HG03280 (cell line): ENCODE measurements around the gene COPZ2.
"Not testable (repeated sequence)": the region's sequence is repeated elsewhere in the genome, so short reads cannot be mapped to it uniquely, and the experiment has no call there.

Experiments used
- ATAC-seq: cut with Tn5 transposase; IDR thresholded peaks from one replicate; pipeline ENCODE4 v1.9.1; 2021; ENCODE audit warnings: mild to moderate bottlenecking, moderate library complexity; ENCODE audit not compliant: unreplicated experiment

COPZ2 gene

GRCh38 chr17:47988445-47988844 lies 49.2 kb downstream of the COPZ2 start:
- not testable (repeated sequence) for ATAC-seq

GRCh38 chr17:47987240-47987835 lies 50.3 kb downstream of the COPZ2 start:
- no peak for ATAC-seq

- no peak for ATAC-seq
Measured at GRCh38 chr17:47986520-47986919, 51.1 kb downstream of the COPZ2 start.

- ATAC-seq: no peak
Measured at GRCh38 chr17:47983492-47984223, 53.9 kb downstream of the COPZ2 start.

- ATAC-seq: no peak
Measured at GRCh38 chr17:47982645-47983390, 54.8 kb downstream of the COPZ2 start.

- ATAC-seq: no peak
Measured at GRCh38 chr17:47982091-47982617, 55.4 kb downstream of the COPZ2 start.

- no peak for ATAC-seq
Measured at GRCh38 chr17:47981462-47981861, 56.1 kb downstream of the COPZ2 start.

GRCh38 chr17:47980541-47980940 lies 57.1 kb downstream of the COPZ2 start:
- ATAC-seq: no peak

- no peak for ATAC-seq
Measured at GRCh38 chr17:47978324-47978723, 59.3 kb downstream of the COPZ2 start.
